ENCODE results near the gene DMXL1.

DNA sequence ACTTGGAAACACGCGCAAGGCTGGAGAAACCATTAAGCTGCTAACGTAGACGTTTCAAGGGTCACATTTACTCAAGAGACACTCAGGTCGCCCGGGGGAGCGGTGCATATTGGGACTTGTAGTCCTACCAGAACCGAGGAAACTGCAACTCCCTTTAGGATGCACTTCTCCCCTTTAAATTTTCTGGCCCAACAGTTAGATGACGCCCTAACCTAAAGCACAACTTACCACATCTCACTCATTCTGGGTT lies 384 bp upstream of the DMXL1 start:
- no peak for TF ChIP-seq POLR2A (IDR thresholded peaks at IDR 0.05; ENCODE audit: low read depth, low read length)
- 0 out of 2 replicates have a peak, but pooled peaks have one; percentile 9 for TF ChIP-seq POLR2AphosphoS5 (IDR thresholded peaks at IDR 0.05; ENCODE audit: low read depth, low read length)

Measured in GM12892 (cell line).